H9 (cell line): Measurements from ENCODE around the gene UBA1. TPM values are rescaled to one million over a fixed set of nuclear protein-coding genes. Genes with fewer than 3 reads are reported as not detected.

ENCODE experiments used
- DNase-seq: peaks from one replicate; pipeline ENCODE4 v3.0.0-alpha.2; 2017
- H2AFZ ChIP-seq: one replicate; pipeline ENCODE4 v1.6.1; 2013; ENCODE audit warnings: mild to moderate bottlenecking, low read length, control low read depth, moderate library complexity
- H2AK5ac ChIP-seq: 2 replicates; pipeline ENCODE4 v1.6.1; 2013; ENCODE audit warnings: low read length, control low read depth, mixed read lengths; ENCODE audit not compliant: insufficient read length
- H2BK120ac ChIP-seq: one replicate; pipeline ENCODE4 v1.6.1; 2013; ENCODE audit warnings: low read depth, mild to moderate bottlenecking, low read length, control low read depth, inconsistent platforms; ENCODE audit not compliant: poor library complexity, severe bottlenecking
- H2BK12ac ChIP-seq: 2 replicates; pipeline ENCODE4 v1.6.1; 2013; ENCODE audit warnings: low read length, control low read depth, mixed read lengths, low read depth; ENCODE audit not compliant: insufficient read length
- H2BK15ac ChIP-seq: 2 replicates; pipeline ENCODE4 v1.6.1; 2013; ENCODE audit warnings: low read depth, low read length, control low read depth
- H2BK20ac ChIP-seq: one replicate; pipeline ENCODE4 v1.6.1; 2013; ENCODE audit warnings: low read depth, mild to moderate bottlenecking, low read length, control low read depth, inconsistent platforms; ENCODE audit not compliant: poor library complexity, severe bottlenecking
- H2BK5ac ChIP-seq: 2 replicates; pipeline ENCODE4 v1.6.1; 2013; ENCODE audit warnings: low read length, control low read depth, mixed read lengths; ENCODE audit not compliant: insufficient read length
- H3K14ac ChIP-seq: 2 replicates; pipeline ENCODE4 v1.6.1; 2013; ENCODE audit warnings: low read length, control low read depth; ENCODE audit not compliant: insufficient read depth
- H3K18ac ChIP-seq: 2 replicates; pipeline ENCODE4 v1.6.1; 2013; ENCODE audit warnings: low read depth, mild to moderate bottlenecking, mixed read lengths, low read length, control low read depth; ENCODE audit not compliant: insufficient read length
- H3K23ac ChIP-seq: 2 replicates; pipeline ENCODE4 v1.6.1; 2013; ENCODE audit warnings: low read length, control low read depth, mixed read lengths, low read depth; ENCODE audit not compliant: insufficient read length
- H3K23me2 ChIP-seq: 2 replicates; pipeline ENCODE4 v1.6.1; 2013; ENCODE audit warnings: low read depth, mild to moderate bottlenecking, mixed read lengths, low read length, control low read depth; ENCODE audit not compliant: insufficient read length, poor library complexity, severe bottlenecking
- H3K27ac ChIP-seq: 2 replicates; pipeline ENCODE4 v1.5.1; 2013; ENCODE audit warnings: low read length, control low read depth, mixed read lengths, low read depth; ENCODE audit not compliant: insufficient read length
- H3K27me3 ChIP-seq: 2 replicates; pipeline ENCODE4 v1.6.1; 2013; ENCODE audit warnings: low read length, control low read depth, inconsistent platforms; ENCODE audit not compliant: insufficient read depth
- H3K4ac ChIP-seq: 2 replicates; pipeline ENCODE4 v1.6.1; 2013; ENCODE audit warnings: low read depth, mild to moderate bottlenecking, control low read depth, inconsistent platforms, low read length, moderate library complexity
- H3K4me1 ChIP-seq: 2 replicates; pipeline ENCODE4 v1.6.1; 2013; ENCODE audit warnings: low read length, control low read depth, inconsistent platforms; ENCODE audit not compliant: insufficient read depth
- H3K4me2 ChIP-seq: 2 replicates; pipeline ENCODE4 v1.6.1; 2013; ENCODE audit warnings: low read length, control low read depth, mixed read lengths; ENCODE audit not compliant: insufficient read length, insufficient read depth
- H3K56ac ChIP-seq: 2 replicates; pipeline ENCODE4 v1.6.1; 2013; ENCODE audit warnings: low read depth, mild to moderate bottlenecking, mixed read lengths, low read length, control low read depth; ENCODE audit not compliant: insufficient read length
- H3K79me1 ChIP-seq: 2 replicates; pipeline ENCODE4 v1.6.1; 2013; ENCODE audit warnings: low read depth, mild to moderate bottlenecking, moderate library complexity, low read length, control low read depth, inconsistent platforms; ENCODE audit not compliant: insufficient read depth, poor library complexity, severe bottlenecking
- H3K79me2 ChIP-seq: 2 replicates; pipeline ENCODE4 v1.6.1; 2013; ENCODE audit warnings: low read length, control low read depth, inconsistent platforms; ENCODE audit not compliant: insufficient read depth
- H3K9ac ChIP-seq: 2 replicates; pipeline ENCODE4 v1.6.1; 2013; ENCODE audit warnings: low read length, control low read depth, mixed read lengths; ENCODE audit not compliant: insufficient read length; ENCODE audit errors: extremely low read depth
- H3K9me3 ChIP-seq: one replicate; pipeline ENCODE4 v1.6.1; 2013; ENCODE audit warnings: low read depth, low read length, inconsistent platforms; ENCODE audit not compliant: control insufficient read depth
- H3T11ph ChIP-seq: one replicate; pipeline ENCODE4 v1.6.1; 2013; ENCODE audit warnings: mild to moderate bottlenecking, low read length, control low read depth, inconsistent platforms
- H4K20me1 ChIP-seq: one replicate; pipeline ENCODE4 v1.6.1; 2013; ENCODE audit not compliant: control insufficient read depth, insufficient read length, insufficient read depth
- H4K5ac ChIP-seq: 2 replicates; pipeline ENCODE4 v1.6.1; 2013; ENCODE audit warnings: low read depth, mild to moderate bottlenecking, mixed read lengths, low read length, control low read depth; ENCODE audit not compliant: insufficient read length
- H4K8ac ChIP-seq: replicated peaks from 2 replicates; pipeline ENCODE4 v1.6.1; 2013; ENCODE audit warnings: low read length, control low read depth, mixed read lengths, low read depth; ENCODE audit not compliant: insufficient read length
- H4K91ac ChIP-seq: 2 replicates; pipeline ENCODE4 v1.6.1; 2013; ENCODE audit warnings: low read depth, mild to moderate bottlenecking, moderate library complexity, mixed read lengths, low read length, control low read depth; ENCODE audit not compliant: insufficient read length
- H3K27ac Mint-ChIP-seq, 3 experiments: 2 replicates in 2 of 3; 3 replicates in 1 of 3; pipeline ENCODE4 v1.8.0; 2020 to 2021; ENCODE audit warnings: mixed read lengths in 3 of 3, mild to moderate bottlenecking in 1 of 3, moderate library complexity in 1 of 3
- H3K27me3 Mint-ChIP-seq: 2 replicates; pipeline ENCODE4 v1.8.0; 2021; ENCODE audit warnings: low read depth, mild to moderate bottlenecking, moderate library complexity, mixed read lengths
- H3K36me3 Mint-ChIP-seq, 3 experiments: 2 replicates in 2 of 3; 3 replicates in 1 of 3; pipeline ENCODE4 v1.8.0; 2020 to 2021; ENCODE audit warnings: low read depth in 3 of 3, mixed read lengths in 3 of 3; ENCODE audit not compliant: insufficient read depth in 1 of 3
- H3K4me1 Mint-ChIP-seq, 2 experiments: 2 replicates each; pipeline ENCODE4 v1.8.0; 2020; ENCODE audit warnings: mixed read lengths in 2 of 2
- H3K4me3 Mint-ChIP-seq, 2 experiments: 2 replicates in 1 of 2; 3 replicates in 1 of 2; pipeline ENCODE4 v1.8.0; 2020 to 2021; ENCODE audit warnings: mild to moderate bottlenecking in 2 of 2, mixed read lengths in 2 of 2, moderate library complexity in 1 of 2
- H3K9me3 Mint-ChIP-seq, 2 experiments: 2 replicates in 1 of 2; 3 replicates in 1 of 2; pipeline ENCODE4 v1.8.0; 2020; ENCODE audit warnings: mild to moderate bottlenecking in 2 of 2, mixed read lengths in 2 of 2, moderate library complexity in 1 of 2
- CTCF ChIP-seq: fragments of 200-600 bp; sonication (generic); conservative IDR thresholded peaks from 3 replicates; pipeline ENCODE4 v1.8.0; 2021; ENCODE audit warnings: antibody characterized with exemption, mild to moderate bottlenecking
- WGBS: extraction: QIAGEN DNeasy Blood & Tissue Kit; methylation state at CpG from one replicate; pipeline ENCODE4 v1.1.7; 2013; ENCODE audit warnings: missing lambda C conversion rate, low lambda C conversion rate, mixed read lengths; ENCODE audit not compliant: insufficient read length; ENCODE audit errors: extremely low coverage; 5-methylcytosine and 5-hydroxymethylcytosine counted together
- total RNA-seq: library from RNA; stranded (reverse); gene quantifications from 2 replicates; pipeline ENCODE4 v1.2.1, GENCODE V29; 2021

UBA1 gene
- total RNA-seq, 1 experiment from 2014 or later, result 427 TPM

DNA sequence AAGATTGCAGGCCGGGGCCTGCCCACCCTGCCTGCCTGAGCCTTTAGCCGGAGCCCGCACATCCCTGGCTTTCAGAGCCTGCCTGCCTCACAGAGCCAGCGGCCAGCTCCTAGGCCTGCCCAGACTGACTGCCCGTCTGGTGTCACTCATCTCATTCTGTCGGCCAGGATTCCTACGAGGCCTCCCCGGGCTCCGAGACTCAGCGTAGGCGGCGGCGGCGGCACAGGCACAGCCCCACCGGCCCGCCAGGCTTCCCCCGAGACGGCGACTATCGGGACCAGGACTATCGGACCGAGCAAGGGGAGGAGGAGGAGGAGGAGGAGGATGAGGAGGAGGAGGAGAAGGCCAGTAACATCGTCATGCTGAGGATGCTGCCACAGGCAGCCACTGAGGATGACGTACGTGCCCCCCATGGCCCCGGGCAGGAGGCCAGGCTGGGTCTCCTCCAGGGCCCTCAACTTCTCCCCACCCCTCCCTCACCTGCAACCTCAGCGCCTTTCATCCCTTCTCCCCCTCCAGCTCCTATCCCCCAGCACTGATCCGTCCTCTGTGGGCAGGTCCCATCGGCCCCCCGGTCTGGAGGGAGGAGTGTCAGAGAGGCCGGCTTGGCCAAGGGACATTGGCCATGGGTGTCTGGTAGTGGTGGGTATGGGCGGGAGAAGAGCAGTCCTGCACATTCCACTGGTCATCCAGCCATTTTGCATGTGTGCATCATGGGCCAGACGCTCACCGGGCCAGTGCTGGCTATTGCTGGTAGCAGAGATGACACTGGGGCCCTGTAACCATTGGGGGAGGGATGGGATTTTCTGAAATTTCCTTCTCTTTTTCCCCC lies 22.6 kb upstream of the UBA1 start:
- Histone ChIP-seq H3K79me2 (no peaks in the 10 kb centered on the region), H3K9me3 (no peaks in the 10 kb centered on the region), H2BK15ac (no peak overlapping the region), H3K14ac (no peak overlapping the region), H4K20me1 (no peaks in the 10 kb centered on the region), H3K4me2 (no peak overlapping the region), H3K18ac (no peak overlapping the region), H3K56ac (no peak overlapping the region), H3K27me3 (no peaks in the 10 kb centered on the region; the same call in 1 of the 2 replicates), H4K91ac (no peak overlapping the region), H3K23ac (no peak overlapping the region), H4K5ac (no peak overlapping the region), H3K79me1 (no peaks in the 10 kb centered on the region), H3K4me1 (no peaks in the 10 kb centered on the region), H3K23me2 (no peaks in the 10 kb centered on the region), H3T11ph (no peak overlapping the region), H2AK5ac (no peak overlapping the region), H2BK120ac (no peak overlapping the region), H2BK5ac (no peak overlapping the region), H3K4ac (no peak overlapping the region), H2BK12ac (no peak overlapping the region), H4K8ac (no peak overlapping the region), H2AFZ (no peak overlapping the region), H2BK20ac (no peak overlapping the region), H3K27ac (no peak overlapping the region), H3K9ac (no peak overlapping the region)
- Mint-ChIP-seq H3K9me3 (peaks cover 65 to 84% of the 10 kb centered on the region in 2 experiments), H3K27ac (no peak overlapping the region), H3K36me3 (peaks cover 34 to 63% (median 58%) of the 10 kb centered on the region in 3 experiments), H3K27me3 (no peaks in the 10 kb centered on the region; the same call in 1 of the 2 replicates), H3K4me3 (no peak overlapping the region), H3K4me1 (no peaks in the 10 kb centered on the region)
- DNase-seq, result no peak
- no CpG with 5 or more reads among the region's 34 CpGs for WGBS
- TF ChIP-seq CTCF, result no peak
